AG08396 (cell line): ENCODE measurements around the gene MAP4K1.
A peak's percentile ranks its signal among the peaks of the same experiment; 100 is the strongest.

ENCODE experiments used
- DNase-seq: peaks from one replicate; pipeline ENCODE4 v3.0.0; 2012; ENCODE audit warnings: low spot score, mixed read lengths

MAP4K1 gene

DNA sequence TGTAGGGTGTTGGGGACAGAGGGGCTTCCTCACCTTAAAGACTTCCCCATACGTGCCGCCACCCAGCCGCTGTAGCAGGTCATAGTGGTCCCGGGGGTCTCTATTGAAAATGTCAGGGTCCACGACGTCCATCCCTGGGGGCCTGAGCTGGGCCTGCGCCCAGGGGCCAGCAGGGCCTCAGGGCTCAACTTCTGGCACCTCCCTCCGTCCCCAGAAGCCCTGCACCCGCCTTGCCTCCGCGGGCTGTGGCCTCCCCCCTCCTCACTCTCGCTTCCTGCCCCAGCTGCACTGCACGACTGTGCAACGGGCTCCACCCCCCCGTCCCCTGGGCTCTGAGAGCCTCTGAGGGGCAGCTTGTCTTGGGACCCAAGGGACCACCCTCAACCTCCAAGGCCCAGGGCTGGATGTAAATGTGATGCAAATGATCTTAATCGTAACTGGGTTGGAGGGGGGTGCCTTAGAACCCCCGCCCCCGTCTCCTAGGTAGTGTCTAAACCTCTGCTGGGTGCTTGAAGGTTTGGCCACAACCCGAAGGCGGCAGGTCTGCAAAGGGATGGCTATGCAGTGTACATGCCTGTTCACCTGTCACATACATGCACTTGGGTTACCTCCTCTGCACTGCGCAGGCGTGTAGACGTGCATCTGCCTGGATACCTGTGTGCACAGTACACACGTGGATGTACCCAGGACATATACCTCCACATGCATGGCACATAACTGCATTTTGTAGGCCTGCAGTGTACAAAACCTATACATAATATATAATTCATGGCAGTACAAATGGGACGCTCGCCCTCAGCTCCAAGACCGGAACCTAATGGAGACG, at the start of gene MAP4K1:
MAP4K1 (minus strand) TSS at position 190 of the 826 bp plus-strand sequence; CDS start at position 132, 58 bp downstream.
- no peak for DNase-seq

DNA sequence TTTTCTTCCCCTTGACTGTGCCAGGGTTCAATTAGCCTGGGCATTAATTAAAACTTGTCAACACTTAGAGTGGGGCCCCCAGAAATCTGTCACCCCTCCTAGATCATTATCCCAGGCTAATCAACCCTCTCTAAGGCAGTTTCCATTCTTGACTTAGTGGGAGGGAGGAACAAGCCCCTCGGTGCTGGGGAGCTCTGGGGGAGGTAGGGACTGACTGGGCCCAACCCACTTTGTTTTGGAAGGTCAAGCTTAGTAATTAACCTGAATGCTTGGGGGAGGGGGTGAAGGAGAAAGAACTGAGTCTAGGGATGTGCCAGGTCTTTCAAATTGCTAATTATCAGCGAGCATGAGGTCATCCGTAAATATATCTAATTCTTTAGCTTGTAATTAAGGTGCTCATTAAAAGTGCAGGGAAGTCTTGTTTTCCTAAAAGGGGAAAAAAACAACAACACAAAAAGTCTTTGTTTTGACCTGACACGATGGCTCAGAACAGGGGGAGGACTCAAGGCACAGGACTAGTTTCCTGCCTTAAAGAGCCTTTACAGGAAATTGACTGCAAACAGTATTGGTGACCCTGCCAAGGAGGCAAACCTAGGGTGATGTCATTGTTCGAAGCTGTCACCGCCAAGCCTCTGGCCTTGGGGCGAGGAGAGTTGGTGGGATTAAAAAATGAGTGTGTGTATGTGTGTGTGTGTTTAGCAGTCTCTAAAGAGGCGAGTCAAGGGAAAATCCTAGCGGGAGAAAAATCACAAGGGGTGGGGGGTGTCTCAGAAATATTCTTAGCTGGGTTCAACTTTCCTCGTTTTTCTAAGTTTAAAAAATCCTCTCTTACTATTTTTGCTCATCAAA, 49.1 kb upstream of the MAP4K1 start:
- DNase-seq = no peak

DNA sequence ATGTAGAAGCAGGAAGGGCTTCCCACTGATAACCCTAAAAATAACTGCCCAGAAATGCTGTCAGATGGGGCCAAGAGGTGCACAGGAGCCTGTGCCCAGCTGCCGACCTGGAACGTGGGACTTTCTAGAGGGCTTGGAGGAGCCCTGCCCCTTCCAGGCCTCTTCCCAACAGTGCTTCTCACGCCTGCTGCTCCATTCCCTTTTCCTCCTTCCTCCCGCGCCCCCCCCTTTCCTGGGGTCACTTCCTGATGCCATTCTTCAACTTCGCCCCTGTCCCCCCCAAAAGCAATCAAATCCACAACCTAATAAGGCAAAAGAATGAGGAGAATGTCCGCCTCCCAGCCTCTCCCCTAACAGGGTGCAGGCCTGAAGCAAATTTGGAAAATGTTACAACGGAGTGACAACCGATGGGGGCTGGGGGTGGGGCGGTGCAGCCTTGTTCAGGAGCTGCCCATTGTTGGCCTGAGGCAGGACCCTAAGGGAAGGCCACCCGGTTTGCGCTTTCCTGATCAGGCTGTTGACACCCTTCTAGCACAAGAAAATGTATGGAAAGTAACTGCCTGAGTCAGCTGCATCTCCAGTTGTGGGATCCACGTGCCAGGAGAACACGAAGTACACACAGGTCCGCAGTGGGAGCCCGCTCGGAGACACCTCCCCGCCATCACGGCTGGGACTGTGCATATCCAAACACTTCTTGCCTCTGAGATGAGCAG, 48.4 kb upstream of the MAP4K1 start:
- peak; percentile 57 for DNase-seq

DNA sequence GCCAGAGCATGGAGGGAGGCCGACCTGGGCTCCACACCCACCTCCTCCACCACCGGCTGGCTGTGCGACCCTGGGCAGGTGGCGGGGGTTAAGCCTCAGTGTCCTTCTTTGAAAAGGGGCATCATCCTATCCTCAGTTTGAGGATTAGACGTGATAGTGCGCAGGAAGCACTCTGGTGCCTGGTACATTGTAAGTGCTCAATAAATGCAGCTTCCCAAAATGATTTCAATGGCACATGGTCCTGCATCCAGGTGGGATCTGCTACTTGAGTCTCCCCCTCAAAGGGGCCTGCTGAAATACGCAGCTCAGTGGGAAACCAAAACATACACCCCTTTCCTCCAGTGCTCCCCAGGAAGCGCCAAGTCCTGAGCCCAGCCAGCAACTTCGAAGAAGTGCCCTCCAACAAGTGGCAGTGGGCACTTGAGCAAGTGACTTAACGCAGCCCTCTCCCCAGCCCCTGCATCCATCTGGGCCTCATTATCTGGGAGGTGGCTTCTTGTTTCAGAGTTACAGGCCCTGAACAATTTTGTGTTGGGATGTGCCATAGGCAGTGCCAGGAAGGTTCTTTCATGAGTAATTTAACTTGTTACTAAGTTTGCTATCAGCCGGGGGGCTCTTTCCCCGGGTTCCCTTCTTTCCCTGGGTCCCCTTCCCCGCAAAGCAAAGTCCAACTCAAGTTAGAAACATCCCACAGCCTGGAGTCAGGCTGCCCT, 47.6 kb upstream of the MAP4K1 start:
- DNase-seq = no peak

DNA sequence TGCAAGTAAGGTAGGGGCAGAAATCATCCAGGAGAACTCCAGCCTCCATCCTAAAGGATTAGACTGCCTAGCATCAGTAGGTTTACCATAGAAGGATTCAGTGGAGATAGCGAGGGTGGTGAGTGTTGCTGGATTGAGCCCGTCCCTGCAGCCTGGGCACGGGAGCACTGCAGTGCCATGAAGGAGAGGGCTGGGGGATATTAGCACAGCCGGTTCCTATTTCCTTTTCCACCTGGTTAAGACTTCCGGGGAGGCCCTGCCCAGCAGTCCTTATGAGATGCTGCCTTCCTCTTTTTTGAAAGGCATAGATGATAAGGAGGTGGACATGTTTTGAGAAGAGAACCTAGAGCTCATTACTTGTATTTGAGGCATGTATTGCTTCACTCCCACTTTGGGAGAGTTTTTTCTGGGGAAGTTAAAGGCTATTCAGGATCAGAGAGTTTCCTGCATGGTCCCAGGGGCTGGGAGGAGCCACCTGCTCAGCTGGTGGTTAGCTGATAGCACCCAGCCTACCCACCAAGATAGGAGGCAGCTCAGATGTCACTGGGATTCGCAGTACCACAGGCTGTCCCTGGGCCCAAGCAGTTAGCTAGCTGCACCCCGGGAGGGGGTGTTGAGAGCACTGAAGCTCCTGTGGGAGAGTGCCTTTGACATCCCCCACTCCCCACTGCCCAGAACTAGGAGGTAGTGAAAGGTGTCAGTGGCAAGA, 46.9 kb upstream of the MAP4K1 start:
- no peak for DNase-seq

DNA sequence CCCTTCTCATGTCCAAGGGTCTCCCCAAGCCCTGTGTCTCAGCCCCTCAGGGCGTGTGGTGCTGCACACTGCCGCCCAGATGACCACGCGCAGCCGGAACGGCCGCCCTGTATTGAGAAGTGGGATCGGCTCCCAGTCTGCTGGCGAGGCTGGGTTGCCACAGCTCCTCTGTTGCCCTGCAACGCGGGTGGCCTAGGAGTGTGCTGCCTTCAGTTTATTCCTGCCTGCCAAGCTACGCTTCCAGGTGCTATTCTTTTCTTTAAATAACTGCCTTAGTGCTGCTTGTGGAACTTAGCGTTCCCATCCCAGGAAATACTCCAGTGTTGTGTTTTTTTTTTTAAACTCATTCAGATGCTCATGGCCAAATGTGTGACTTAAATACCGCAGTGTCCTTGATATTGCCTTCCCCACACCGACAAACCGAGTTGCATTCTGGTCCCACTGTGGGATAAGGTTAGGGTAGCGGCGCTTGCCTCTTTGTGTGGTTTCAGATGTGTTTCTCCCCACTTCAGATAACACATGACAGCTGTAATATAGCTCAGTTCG, 46.3 kb upstream of the MAP4K1 start:
- DNase-seq = no peak

DNA sequence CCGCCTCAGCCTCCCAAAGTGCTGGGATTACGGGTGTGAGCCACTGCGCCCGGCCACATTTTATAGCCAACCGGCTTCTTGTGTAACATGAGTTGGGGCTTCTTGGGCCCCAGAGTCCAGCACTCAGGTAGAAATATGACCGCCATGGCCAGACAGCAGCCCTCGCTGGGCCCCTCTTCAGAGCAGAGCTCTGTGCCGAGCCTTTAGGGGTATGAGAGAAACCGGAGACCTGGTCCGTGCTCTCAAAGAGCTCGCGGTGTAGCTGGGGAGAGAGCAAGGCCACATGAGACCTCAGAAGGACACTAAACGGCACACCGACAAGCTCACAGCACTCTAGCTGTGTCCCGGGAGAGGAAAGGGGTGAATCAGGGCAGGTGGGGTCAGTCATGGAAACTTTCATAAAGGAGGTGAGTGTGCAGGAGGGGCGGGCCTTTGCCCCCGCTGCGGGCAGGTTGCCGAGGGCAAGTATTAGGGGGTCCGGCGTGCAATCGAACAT, 45.5 kb upstream of the MAP4K1 start:
- no peak for DNase-seq

DNA sequence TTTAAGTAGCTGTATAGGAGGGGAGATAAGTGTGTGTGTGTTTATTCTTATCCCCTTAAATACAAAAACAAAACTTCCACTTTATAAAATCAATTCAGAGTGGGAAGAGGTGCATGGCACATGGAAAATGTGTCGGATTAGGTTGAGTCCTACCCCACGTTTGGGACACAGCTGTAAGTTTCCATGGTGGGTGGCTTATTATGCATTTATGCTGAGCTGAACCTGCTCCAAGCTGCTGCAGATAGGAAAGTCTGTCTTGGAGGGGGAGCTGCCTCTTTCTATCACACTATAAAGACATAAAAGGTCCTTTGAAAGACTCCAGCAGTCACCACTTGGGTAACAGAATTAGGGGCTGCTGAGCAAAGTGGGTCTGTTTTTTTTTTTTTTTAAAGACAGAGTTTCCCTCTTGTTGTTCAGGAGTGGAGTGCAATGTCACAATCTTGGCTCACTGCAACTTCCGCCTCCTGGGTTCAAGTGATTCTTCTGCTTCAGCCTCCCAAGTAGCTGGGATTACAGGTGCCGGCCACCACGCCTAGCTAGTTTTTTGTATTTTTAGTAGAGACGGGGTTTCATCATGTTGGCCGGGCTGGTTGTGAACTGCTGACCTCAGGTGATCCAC, 44.9 kb upstream of the MAP4K1 start:
- DNase-seq = no peak

DNA sequence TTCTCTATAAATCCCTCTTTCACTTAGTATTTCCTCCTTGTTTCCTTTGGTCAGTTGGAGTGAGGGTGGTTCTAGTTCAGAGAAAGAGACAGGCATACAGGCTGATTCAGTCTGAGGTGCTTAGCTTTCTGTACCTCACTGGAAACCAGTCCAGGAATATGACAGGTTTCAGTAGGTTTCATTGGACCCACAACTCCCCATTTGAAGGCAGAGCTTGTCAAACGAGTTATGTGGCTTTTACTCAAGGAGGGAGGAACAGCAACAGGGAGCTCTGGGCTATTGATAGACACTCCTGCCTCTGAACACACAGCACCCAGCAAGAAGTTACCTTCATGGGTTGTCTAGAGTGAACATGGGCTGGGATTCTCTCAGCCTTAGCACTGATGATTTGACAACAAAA, 44.2 kb upstream of the MAP4K1 start:
- no peak for DNase-seq

DNA sequence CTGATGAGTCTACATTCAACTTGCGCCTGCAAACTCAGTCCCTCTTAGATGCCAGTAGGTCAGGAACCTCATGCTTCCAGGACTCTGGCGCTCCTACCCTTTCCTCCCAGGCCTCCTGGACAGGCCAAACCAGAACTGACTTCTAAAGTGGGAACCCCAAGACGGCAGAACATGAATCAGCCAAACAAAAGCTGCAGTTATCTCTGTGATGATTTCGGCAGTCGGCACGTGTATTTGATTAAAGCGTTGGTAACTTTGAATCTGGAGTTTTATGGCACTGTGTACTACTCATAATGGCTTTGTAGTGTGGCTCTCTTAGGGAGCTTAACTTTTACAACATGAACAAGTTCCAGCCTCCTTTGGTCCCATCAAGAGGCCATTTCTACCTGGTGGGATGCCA, 43.4 kb upstream of the MAP4K1 start:
- no peak for DNase-seq

DNA sequence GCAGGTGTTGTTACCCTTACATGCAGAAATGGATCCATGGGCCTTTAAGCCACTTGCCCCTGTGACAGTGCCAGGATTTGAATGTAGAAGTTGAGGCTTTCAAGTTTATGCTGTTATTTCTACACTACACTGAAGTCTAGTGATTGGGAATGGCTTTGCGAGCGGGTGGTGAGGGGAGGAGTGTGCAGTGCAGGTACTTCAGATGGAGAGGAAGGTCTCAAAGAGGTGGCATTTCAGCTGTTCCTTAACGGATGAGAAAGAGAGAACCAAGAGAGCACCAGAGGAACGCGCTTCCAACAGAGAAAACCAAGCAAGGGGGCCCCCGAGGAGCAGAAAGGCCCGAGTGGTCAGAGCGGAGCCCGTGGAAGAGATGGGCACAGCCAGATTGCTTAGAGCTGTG, 43.0 kb upstream of the MAP4K1 start:
- no peak for DNase-seq

DNA sequence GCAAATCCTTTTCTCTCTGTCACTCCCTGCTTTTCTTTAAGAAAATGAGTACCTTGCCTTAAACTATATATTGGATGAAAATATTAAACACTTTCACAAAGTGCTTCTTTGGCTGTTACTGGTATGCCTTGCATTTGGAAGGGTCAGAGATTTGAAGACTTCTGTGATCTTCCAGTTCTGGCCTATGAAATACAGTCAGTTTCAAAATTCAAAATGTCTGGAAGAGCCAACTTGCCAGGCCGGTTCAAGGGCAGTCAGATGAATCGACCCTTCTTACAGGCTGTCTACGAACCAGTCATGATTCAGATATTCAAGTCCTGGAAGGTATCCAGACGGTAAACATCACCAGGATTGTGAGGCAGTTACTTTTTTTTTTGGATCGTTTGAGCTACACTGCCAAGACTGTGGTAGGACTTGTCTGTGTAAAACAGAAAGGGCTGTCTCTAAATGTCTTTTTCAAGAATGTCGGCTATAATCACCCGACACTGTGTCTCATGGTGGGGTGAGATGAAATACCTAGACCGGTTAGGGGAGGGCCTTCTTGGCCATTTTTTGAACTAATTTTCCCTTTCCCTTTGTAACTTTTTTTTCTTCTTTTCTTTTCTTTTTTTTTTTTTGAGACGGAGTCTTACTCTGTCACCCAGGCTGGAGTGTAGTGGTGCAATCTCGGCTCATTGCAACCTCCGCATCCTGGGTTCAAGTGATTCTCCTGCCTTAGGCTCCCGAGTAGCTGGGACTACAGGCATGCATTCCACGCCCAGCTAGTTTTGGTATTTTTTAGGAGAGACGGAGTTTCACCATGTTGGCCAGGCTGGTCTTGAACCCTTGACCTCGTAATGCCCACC, 40.9 kb upstream of the MAP4K1 start:
- peak; percentile 86 for DNase-seq

DNA sequence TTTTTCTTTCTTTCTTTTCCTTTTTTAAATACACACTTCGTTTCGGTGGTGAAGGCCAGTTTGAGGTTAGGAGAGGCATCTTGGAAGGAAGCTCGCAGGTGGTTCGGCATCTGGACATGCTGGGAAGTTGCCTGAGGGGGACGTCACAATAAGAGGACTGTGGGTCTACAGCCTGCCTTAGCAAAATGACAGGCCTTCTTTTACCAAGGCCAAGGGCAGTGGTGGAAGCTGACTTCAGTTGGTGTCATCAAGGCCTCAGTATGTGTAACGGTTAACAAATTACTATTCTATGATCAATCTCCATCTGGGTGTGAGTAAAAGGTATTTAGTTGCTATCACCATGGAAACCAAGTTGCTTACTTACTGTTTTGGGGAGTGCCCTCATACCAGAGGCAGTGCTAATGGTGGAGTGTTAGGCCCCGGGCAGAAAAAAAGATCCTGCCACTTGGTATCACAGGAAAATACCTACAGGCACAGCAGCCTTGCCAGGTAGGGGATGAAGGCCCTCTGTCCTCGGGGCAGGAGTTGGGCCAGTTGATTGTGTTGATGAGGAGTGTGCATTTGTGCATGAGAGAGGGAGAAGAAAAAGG, 40.0 kb upstream of the MAP4K1 start:
- peak; percentile 60 for DNase-seq

DNA sequence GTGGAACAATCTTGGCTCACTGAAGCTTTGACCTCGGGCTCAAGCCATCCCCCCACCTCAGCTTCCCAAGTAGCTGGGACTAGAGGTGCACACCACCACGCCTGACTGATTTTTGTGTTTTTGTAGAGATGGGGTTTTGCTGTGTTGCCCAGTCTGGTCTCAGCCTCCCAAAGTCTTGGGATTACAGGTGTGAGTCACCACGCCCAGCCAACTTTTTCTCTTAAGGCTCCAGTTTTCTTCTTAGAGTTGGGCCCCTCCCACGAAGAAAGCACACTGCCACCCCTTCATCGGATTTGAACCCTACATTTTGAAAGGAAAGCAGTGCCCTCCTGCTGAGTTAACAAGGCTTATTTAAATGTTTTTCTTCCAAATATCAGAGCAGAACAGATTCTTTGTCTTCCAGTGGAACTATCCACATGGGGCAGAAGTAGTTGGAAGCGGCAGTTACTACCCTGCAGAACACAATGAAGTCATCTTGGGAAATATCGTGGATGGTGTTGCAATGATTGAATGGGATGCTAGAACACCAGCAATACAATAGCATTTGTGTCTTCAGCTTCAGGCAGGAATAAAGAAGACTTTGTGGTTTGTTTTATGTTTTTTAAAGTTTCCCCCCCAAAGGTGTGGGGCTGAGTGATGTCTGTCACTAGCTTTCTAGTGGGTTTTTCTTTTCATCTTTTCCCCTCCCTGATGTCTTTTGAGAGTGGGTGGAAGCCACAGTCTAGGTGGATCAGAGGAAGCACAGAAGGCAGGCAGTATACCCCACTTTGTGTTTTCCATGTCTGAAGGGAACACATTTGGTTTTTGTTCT, 38.6 kb upstream of the MAP4K1 start:
- DNase-seq = no peak

DNA sequence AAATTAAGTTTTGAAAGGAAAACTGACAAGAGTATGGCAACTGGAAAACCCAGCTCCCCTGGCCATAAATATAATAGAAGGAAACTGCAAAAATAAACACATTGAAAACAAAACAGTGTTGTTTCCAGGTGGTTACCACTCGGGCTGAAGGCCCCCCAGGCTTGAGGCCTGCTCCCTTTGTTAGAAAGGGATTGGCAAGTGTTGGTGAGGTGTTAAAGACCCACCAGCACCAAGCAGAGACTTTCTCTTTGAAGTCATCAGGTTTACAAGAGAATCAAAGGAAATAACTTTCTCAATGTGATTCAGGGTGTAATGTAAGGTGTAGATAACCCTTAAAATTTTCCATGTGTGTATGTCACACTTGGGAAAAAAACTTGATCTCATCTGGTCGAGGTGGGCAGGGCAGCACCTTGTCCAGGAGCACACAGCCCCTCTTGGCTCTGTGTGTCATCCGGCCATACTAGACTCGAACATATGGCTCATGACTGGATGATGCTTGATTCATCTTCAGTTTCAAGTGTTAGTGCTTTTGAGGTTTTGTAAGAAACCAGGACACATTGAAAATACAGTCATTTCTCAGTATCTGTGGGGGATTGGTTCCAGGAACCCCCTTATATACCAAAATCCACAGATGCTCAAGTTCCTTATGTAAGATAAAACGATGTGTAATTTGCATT, 37.5 kb upstream of the MAP4K1 start:
- no peak for DNase-seq

DNA sequence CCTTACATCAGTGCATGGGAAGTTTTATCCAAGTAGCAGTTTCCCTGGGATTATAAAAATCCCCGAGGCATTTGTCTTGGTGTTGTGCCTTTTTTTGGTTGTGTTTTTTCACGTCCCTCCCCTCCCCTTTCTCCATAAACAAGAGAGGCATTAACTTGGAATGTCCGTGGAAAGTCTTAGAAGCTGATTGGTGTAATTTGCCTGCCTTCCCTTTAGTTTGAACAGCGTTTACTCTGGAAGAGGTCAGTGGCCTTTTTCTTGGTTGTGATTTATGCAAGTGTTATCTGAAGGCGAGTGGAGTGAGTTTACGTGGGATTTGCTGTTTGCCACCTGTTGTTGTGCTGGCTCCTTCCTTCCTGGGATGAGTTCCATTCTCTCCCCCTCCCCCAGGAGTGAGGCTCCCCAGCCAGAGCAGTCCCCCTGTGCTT, 36.9 kb upstream of the MAP4K1 start:
- DNase-seq = no peak

DNA sequence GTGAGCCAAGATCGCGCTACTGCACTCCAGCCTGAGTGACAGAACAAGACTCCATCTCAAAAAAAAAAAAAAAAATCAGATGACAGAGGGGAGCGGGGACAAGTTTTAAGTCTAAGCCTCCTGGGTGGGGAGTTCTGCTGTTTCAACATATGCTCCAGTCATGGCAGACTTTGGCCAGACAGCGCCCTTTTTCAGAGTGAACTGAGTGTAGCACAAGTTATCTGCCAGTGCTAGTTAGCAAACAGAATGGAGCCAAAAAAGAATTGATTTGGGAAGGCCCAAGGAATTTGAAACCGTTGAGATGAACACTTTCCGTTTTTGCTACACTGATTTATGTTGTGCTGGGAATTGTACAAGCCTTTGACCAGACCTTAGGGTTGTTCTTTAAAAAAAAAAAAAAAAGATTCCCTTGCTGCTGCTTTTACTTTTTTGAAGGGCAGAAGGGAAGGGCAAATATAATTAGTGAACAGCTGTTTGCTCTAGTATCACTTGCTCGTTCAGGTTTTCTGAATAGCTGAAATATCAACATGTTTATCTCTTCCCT, 35.3 kb upstream of the MAP4K1 start:
- DNase-seq = no peak
